SK-N-SH (cell line): ENCODE results near the gene CBX8. TPM values are rescaled to one million over a fixed set of nuclear protein-coding genes. Genes with fewer than 3 reads are reported as not detected.

Source experiments
- CTCF ChIA-PET: fragments of 300-600, 350-600 bp; formaldehyde crosslinking; extraction: SDS; loops from one replicate; lab custom pipeline; 2021; lab: Yijun Ruan, JAX
- POLR2A ChIA-PET: fragments of 350-600 bp; sonication (Branson Sonifier 250); formaldehyde crosslinking; extraction: SDS; loops from one replicate; lab custom pipeline; 2020; ENCODE audit warnings: antibody characterized with exemption, inconsistent platforms; lab: Yijun Ruan, JAX
- DNase-seq: peaks from one replicate; pipeline ENCODE4 v3.0.0; 2012
- H2AFZ ChIP-seq: fragments of 200-600 bp; sonication (generic); 2 replicates; pipeline ENCODE4 v1.8.1; 2016; ENCODE audit warnings: antibody characterized with exemption, mild to moderate bottlenecking, low read depth
- H3F3A ChIP-seq: fragments of 200-600 bp; sonication (generic); replicated peaks from 2 replicates; pipeline ENCODE3; 2016; ENCODE audit warnings: antibody characterized with exemption, mild to moderate bottlenecking; ENCODE audit not compliant: insufficient read depth
- H3K27ac ChIP-seq, 2 experiments: fragments of 200-500 bp in 1 of 2; fragments of 200-600 bp in 1 of 2; sonication (Bioruptor generic) in 1 of 2; sonication (generic), shearing (Covaris generic) in 1 of 2; 2 replicates each; pipeline versions ENCODE4 v1.5.1 to v1.6.1; 2014 to 2016; ENCODE audit warnings: low read depth in 2 of 2, inconsistent platforms in 1 of 2, low read length in 1 of 2, mild to moderate bottlenecking in 1 of 2, mixed read lengths in 1 of 2
- H3K27me3 ChIP-seq: fragments of 200-600 bp; sonication (generic), shearing (Covaris generic); 2 replicates; pipeline ENCODE4 v1.6.1; 2016; ENCODE audit warnings: mixed run types; ENCODE audit not compliant: insufficient read depth
- H3K36me3 ChIP-seq, 2 experiments: fragments of 200-500 bp in 1 of 2; fragments of 200-600 bp in 1 of 2; sonication (Bioruptor generic) in 1 of 2; sonication (generic) in 1 of 2; replicated peaks in 1 of 2; 2 replicates each; pipeline versions ENCODE3 to v1.5.1; 2014 to 2016; ENCODE audit warnings: low read length in 1 of 2, mild to moderate bottlenecking in 1 of 2; ENCODE audit not compliant: insufficient read depth in 2 of 2, control insufficient read depth in 1 of 2
- H3K4me1 ChIP-seq, 2 experiments: fragments of 200-500 bp in 1 of 2; fragments of 200-600 bp in 1 of 2; sonication (Bioruptor generic) in 1 of 2; sonication (generic), shearing (Covaris generic) in 1 of 2; 2 replicates each; pipeline versions ENCODE4 v1.5.1 to v1.6.1; 2014 to 2016; ENCODE audit warnings: low read depth in 1 of 2, low read length in 1 of 2, mixed run types in 1 of 2; ENCODE audit not compliant: insufficient read depth in 2 of 2, control insufficient read depth in 1 of 2
- H3K4me2 ChIP-seq: fragments of 200-600 bp; sonication (generic), shearing (Covaris generic); 2 replicates; pipeline ENCODE4 v1.6.1; 2017; ENCODE audit warnings: mixed run types
- H3K4me3 ChIP-seq, 2 experiments: fragments of 200-500 bp in 1 of 2; fragments of 200-600 bp in 1 of 2; sonication (Bioruptor generic) in 1 of 2; sonication (generic), shearing (Covaris generic) in 1 of 2; 2 replicates each; pipeline versions ENCODE4 v1.5.1 to v1.8.1; 2014 to 2016; ENCODE audit warnings: low read depth in 2 of 2, inconsistent platforms in 1 of 2, low read length in 1 of 2, mild to moderate bottlenecking in 1 of 2, mixed read lengths in 1 of 2, moderate library complexity in 1 of 2
- H3K79me2 ChIP-seq: fragments of 200-600 bp; sonication (generic); 2 replicates; pipeline ENCODE4 v1.8.1; 2017; ENCODE audit warnings: mild to moderate bottlenecking; ENCODE audit not compliant: insufficient read depth
- H3K9ac ChIP-seq: fragments of 200-600 bp; sonication (generic); 2 replicates; pipeline ENCODE4 v1.6.1; 2017; ENCODE audit warnings: mixed run types
- H3K9me2 ChIP-seq: fragments of 200-600 bp; sonication (generic); 2 replicates; pipeline ENCODE4 v1.6.1; 2017; ENCODE audit warnings: mixed run types
- H3K9me3 ChIP-seq: fragments of 200-600 bp; sonication (generic); 2 replicates; pipeline ENCODE4 v1.6.1; 2017; ENCODE audit warnings: mixed run types, mild to moderate bottlenecking, moderate library complexity
- H4K20me1 ChIP-seq: fragments of 200-600 bp; sonication (generic); 2 replicates; pipeline ENCODE4 v1.6.1; 2017; ENCODE audit warnings: mild to moderate bottlenecking, mixed run types; ENCODE audit not compliant: insufficient read depth
- CHD2 ChIP-seq: fragments of 150-350 bp; IDR thresholded peaks from 2 replicates; pipeline ENCODE4 v1.6.1; 2018; ENCODE audit warnings: low read length; ENCODE audit not compliant: partially characterized antibody
- EP300 ChIP-seq, 2 experiments: IDR thresholded peaks; 2 replicates each; pipeline versions ENCODE4 v1.4.0 to v1.6.1; 2012; ENCODE audit warnings: borderline replicate concordance in 1 of 2, low read depth in 1 of 2, low read length in 1 of 2
- MXI1 ChIP-seq: IDR thresholded peaks from 2 replicates; pipeline ENCODE4 v1.6.1; 2012; ENCODE audit warnings: mild to moderate bottlenecking, low read depth, low read length, improper control_type of control experiment
- NFIC ChIP-seq: IDR thresholded peaks from 2 replicates; pipeline ENCODE4 v1.4.0; 2012; ENCODE audit warnings: borderline replicate concordance
- NRF1 ChIP-seq: IDR thresholded peaks from 2 replicates; pipeline ENCODE4 v1.6.1; 2012; ENCODE audit warnings: low read depth, mild to moderate bottlenecking, low read length
- TCF12 ChIP-seq: IDR thresholded peaks from 2 replicates; pipeline ENCODE4 v1.4.0; 2012
- YY1 ChIP-seq: IDR thresholded peaks from 2 replicates; pipeline ENCODE4 v1.4.0; 2012; ENCODE audit warnings: low read depth, mild to moderate bottlenecking
- WGBS: methylation state at CpG from one replicate; pipeline ENCODE4 v1.1.6; 2017; ENCODE audit warnings: low lambda C conversion rate; 5-methylcytosine and 5-hydroxymethylcytosine counted together
- polyA plus RNA-seq, 3 experiments: library from polyadenylated mRNA; depleted of rRNA; stranded (reverse); fragments of >200 nt; gene quantifications; 2 replicates each; pipeline ENCODE4 v1.2.3, GENCODE V29; 2012
- TF ChIP-seq, protein P1 (sequence below): IDR thresholded peaks from 2 replicates; pipeline ENCODE4 v1.6.1; 2012; ENCODE audit warnings: mild to moderate bottlenecking, low read depth, low read length, moderate library complexity
- TF ChIP-seq, protein P2 (sequence below): IDR thresholded peaks from 2 replicates; pipeline ENCODE4 v1.4.0; 2012; ENCODE audit warnings: low read depth, borderline replicate concordance
- TF ChIP-seq, protein P3 (sequence below): fragments of 200-600 bp; sonication (generic); IDR thresholded peaks from 2 replicates; pipeline ENCODE4 v1.6.1; 2017; ENCODE audit warnings: antibody characterized with exemption, mild to moderate bottlenecking, moderate library complexity
- TF ChIP-seq, protein P4 (sequence below): IDR thresholded peaks from 2 replicates; pipeline ENCODE4; 2012

CBX8 gene
- polyA plus RNA-seq, 1 of the 3 experiments (the other 2 are of a cell fraction): 2.9 TPM

DNA sequence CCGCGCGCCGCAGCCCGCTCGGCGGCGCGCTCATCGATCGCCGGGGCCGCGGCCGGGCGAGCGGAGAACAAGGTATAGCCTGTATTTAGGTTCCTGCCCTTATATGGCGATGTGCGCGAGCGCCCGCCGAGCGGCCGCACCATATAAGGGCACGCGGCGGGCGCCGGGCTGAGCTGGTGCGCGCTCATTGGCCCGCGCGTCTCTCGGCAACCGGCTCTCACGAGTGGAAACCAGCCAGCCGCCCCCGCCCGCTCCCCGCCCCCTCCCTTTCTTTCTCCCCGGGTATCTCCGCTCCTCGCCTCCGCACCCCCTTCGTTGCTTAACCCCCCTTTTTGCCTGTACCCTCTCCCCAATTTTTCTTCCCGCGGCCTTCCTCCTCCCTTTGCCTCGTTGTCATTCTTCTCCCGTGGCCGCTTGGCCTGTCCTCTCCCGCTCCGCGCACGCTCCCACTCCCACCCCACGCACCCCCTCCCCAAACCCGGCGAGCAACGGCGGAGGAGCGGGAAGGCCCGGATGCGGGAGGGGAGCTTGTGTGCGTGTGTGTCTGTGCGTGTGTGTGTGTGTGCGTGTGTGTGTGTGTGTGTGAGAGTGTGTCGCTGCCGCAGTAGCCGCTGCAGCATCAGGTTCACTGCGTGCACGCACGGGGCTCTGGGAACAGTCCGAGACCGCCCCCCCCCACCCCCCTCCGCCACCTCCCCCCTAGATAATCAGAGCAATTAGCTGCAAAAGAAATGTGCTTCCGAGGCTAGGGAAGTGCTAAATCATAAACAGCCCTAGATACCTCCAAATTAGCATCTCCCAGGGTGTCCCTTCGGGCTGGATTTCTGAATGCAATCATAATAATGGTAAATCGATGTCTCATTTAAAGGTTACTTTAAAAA, 13.5 kb upstream of the CBX8 start (continued):
- TF ChIP-seq, protein P1, sequence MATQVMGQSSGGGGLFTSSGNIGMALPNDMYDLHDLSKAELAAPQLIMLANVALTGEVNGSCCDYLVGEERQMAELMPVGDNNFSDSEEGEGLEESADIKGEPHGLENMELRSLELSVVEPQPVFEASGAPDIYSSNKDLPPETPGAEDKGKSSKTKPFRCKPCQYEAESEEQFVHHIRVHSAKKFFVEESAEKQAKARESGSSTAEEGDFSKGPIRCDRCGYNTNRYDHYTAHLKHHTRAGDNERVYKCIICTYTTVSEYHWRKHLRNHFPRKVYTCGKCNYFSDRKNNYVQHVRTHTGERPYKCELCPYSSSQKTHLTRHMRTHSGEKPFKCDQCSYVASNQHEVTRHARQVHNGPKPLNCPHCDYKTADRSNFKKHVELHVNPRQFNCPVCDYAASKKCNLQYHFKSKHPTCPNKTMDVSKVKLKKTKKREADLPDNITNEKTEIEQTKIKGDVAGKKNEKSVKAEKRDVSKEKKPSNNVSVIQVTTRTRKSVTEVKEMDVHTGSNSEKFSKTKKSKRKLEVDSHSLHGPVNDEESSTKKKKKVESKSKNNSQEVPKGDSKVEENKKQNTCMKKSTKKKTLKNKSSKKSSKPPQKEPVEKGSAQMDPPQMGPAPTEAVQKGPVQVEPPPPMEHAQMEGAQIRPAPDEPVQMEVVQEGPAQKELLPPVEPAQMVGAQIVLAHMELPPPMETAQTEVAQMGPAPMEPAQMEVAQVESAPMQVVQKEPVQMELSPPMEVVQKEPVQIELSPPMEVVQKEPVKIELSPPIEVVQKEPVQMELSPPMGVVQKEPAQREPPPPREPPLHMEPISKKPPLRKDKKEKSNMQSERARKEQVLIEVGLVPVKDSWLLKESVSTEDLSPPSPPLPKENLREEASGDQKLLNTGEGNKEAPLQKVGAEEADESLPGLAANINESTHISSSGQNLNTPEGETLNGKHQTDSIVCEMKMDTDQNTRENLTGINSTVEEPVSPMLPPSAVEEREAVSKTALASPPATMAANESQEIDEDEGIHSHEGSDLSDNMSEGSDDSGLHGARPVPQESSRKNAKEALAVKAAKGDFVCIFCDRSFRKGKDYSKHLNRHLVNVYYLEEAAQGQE: no peak
- TF ChIP-seq CHD2 (peak; percentile 30), YY1 (no peak), MXI1 (peak; percentile 66; the same call in 1 of the 2 replicates), EP300 (IDR thresholded peaks at IDR 0.05; ENCODE audit: borderline replicate concordance in 1 of 2, low read depth in 1 of 2, low read length in 1 of 2) (no peak; a peak in 1 of 4 replicates), NFIC (no peak), TCF12 (no peak), NRF1 (peak; percentile 59)
- TF ChIP-seq, protein P2, sequence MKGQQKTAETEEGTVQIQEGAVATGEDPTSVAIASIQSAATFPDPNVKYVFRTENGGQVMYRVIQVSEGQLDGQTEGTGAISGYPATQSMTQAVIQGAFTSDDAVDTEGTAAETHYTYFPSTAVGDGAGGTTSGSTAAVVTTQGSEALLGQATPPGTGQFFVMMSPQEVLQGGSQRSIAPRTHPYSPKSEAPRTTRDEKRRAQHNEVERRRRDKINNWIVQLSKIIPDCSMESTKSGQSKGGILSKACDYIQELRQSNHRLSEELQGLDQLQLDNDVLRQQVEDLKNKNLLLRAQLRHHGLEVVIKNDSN: no peak

DNA sequence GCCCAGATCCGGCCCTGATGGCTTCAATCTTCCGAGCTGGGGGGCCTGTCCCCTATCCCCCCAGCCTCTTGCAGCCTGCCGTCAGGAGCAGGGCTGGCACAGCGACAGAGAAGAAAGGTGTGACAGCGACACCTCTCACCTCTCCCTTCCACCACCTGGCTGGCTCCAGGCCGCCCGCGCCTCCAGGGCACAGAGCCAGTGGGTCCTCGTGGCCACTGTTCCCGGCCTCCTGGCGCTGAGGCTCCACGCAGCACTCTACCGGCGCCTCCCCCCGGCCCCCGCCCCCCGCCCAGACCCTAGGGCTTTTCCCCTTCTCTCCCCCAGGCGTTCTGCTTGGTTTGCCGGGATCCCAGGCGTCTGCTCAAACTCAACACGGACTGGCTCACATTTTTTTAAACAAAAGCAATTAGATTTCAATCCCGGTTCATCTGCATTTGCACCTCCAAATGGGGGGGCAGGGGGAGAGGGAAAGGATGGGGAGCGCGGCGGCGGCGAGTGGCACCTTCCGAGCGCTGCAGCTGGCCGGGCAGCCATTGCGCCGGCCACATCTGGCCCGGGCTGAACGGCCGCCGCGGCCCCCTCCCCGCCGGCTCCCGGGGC, 12.8 kb upstream of the CBX8 start:
- Histone ChIP-seq H3K36me3 (no peaks in the 10 kb centered on the region), H3K27ac (peak overlapping the region in 1 of 2 experiments; percentile 84; a peak in 2 of 4 replicates), H3K27me3 (peaks cover 50% of the 10 kb centered on the region), H3K9me3 (no peaks in the 10 kb centered on the region), H3K9ac (no peak overlapping the region), H3K4me3 (peak overlapping the region in 1 of 2 experiments; percentile 50; a peak in 3 of 4 replicates), H3K79me2 (no peaks in the 10 kb centered on the region), H2AFZ (no peak overlapping the region), H3K4me1 (peaks cover 15 to 41% of the 10 kb centered on the region in 2 experiments), H3K9me2 (no peaks in the 10 kb centered on the region), H3F3A (peaks cover 19% of the 10 kb centered on the region), H4K20me1 (no peaks in the 10 kb centered on the region), H3K4me2 (peak overlapping the region; percentile 100; the same call in 1 of the 2 replicates)
- 25% methylated on average over 34 of the region's 40 CpGs for WGBS
- peak; percentile 80 for DNase-seq
- POLR2A ChIA-PET: interaction anchor here (0.8 to 6.9 kb wide), 3 partner anchors 12 to 68 kb away, joined by 5 to 93 read pairs (median 50); partner anchors contain the start of genes CBX4 and CBX8
- TF ChIP-seq, protein P3, sequence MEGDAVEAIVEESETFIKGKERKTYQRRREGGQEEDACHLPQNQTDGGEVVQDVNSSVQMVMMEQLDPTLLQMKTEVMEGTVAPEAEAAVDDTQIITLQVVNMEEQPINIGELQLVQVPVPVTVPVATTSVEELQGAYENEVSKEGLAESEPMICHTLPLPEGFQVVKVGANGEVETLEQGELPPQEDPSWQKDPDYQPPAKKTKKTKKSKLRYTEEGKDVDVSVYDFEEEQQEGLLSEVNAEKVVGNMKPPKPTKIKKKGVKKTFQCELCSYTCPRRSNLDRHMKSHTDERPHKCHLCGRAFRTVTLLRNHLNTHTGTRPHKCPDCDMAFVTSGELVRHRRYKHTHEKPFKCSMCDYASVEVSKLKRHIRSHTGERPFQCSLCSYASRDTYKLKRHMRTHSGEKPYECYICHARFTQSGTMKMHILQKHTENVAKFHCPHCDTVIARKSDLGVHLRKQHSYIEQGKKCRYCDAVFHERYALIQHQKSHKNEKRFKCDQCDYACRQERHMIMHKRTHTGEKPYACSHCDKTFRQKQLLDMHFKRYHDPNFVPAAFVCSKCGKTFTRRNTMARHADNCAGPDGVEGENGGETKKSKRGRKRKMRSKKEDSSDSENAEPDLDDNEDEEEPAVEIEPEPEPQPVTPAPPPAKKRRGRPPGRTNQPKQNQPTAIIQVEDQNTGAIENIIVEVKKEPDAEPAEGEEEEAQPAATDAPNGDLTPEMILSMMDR: no peak
- TF ChIP-seq, protein P4, sequence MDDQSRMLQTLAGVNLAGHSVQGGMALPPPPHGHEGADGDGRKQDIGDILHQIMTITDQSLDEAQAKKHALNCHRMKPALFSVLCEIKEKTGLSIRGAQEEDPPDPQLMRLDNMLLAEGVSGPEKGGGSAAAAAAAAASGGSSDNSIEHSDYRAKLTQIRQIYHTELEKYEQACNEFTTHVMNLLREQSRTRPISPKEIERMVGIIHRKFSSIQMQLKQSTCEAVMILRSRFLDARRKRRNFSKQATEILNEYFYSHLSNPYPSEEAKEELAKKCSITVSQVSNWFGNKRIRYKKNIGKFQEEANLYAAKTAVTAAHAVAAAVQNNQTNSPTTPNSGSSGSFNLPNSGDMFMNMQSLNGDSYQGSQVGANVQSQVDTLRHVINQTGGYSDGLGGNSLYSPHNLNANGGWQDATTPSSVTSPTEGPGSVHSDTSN: no peak
- no peak for TF ChIP-seq EP300 (IDR thresholded peaks at IDR 0.05; ENCODE audit: borderline replicate concordance in 1 of 2, low read depth in 1 of 2, low read length in 1 of 2)
- CTCF ChIA-PET: interaction anchor here (0.8 to 14.7 kb wide), 18 partner anchors 10 to 273 kb away, joined by 3 to 274 read pairs (median 6); partner anchors contain the start of genes CBX2, CBX4 and CBX8
